Upper lobe of left lung (tissue), 6 donors: ENCODE results near the gene RNF5. TPM values are rescaled to one million over a fixed set of nuclear protein-coding genes. Genes with fewer than 3 reads are reported as not detected.

ENCODE experiments used
- ATAC-seq, 2 donors: fragments of 200-7000 bp; cut with Tn5 transposase; one replicate each; pipeline ENCODE4 v1.9.1; 2022; ENCODE audit warnings: mild to moderate bottlenecking in 2 of 2, moderate library complexity in 2 of 2; ENCODE audit not compliant: low FRiP score in 2 of 2
- DNase-seq, 2 donors: peaks; one replicate each; pipeline ENCODE4 v3.0.0-alpha.2; 2019 to 2020
- H3K27ac ChIP-seq, 4 donors: fragments of 200-600 bp; sonication (generic); one replicate each; pipeline ENCODE4 v1.5.1; 2016 to 2019
- H3K27me3 ChIP-seq, 4 donors: fragments of 200-600 bp; sonication (generic); one replicate each; pipeline ENCODE4 v1.5.1; 2017 to 2019
- H3K36me3 ChIP-seq, 4 donors: fragments of 200-600 bp; sonication (generic); one replicate each; pipeline ENCODE4 v1.5.1; 2016 to 2019
- H3K4me1 ChIP-seq, 4 donors: fragments of 200-600 bp; sonication (generic); one replicate each; pipeline ENCODE4 v1.5.1; 2018 to 2019
- H3K4me3 ChIP-seq, 4 donors: fragments of 200-600 bp; sonication (generic); one replicate each; pipeline ENCODE4 v1.5.1; 2017 to 2019; ENCODE audit warnings: mild to moderate bottlenecking in 2 of 4, moderate library complexity in 1 of 4
- H3K9me3 ChIP-seq, 4 donors: fragments of 200-600 bp; sonication (generic); one replicate each; pipeline ENCODE4 v1.5.1; 2018 to 2019
- EP300 ChIP-seq, 4 donors: sonication (generic); formaldehyde crosslinking; IDR thresholded peaks; one replicate each; pipeline ENCODE4 v1.5.1; 2017; ENCODE audit warnings: antibody characterized with exemption in 4 of 4, control low read depth in 2 of 4
- POLR2A ChIP-seq, 4 donors: fragments of 450-650 bp; IDR thresholded peaks; one replicate each; pipeline ENCODE4 v1.5.1; 2016 to 2017; ENCODE audit warnings: antibody characterized with exemption in 4 of 4, mild to moderate bottlenecking in 2 of 4
- POLR2AphosphoS5 ChIP-seq, 2 donors: sonication (generic); formaldehyde crosslinking; IDR thresholded peaks; one replicate each; pipeline ENCODE4 v1.5.1; 2017; ENCODE audit warnings: antibody characterized with exemption in 2 of 2
- WGBS, 2 donors: methylation state at CpG; one replicate each; pipeline ENCODE4 v1.1.5; 2017 to 2018; 5-methylcytosine and 5-hydroxymethylcytosine counted together
- total RNA-seq, 6 donors: library from RNA; depleted of rRNA in 4 of 6; stranded (reverse); fragments of >200 nt in 4 of 6; gene quantifications; one replicate each; pipeline versions ENCODE4 v1.1.0 to v1.2.1, GENCODE V29; 2016 to 2021
- TF ChIP-seq, protein P1 (sequence below), 6 experiments: fragments of 450-650 bp in 4 of 6; fragments of 200-600 bp in 2 of 6; sonication (generic) in 2 of 6; IDR thresholded peaks; one replicate each; pipeline ENCODE4 v1.5.1; 2016 to 2019; ENCODE audit warnings: antibody characterized with exemption in 6 of 6
- donor health status: DM: no; HTN: no; CAD: no; lungs with moderate emphysema.
- donor health status: DM: no; HTN: yes; CAD: no; lungs with severe emphysema.

Gene RNF5
- total RNA-seq, 6 donors from 2014 or later: 23.0 to 73.6 (median 59.1) TPM

DNA sequence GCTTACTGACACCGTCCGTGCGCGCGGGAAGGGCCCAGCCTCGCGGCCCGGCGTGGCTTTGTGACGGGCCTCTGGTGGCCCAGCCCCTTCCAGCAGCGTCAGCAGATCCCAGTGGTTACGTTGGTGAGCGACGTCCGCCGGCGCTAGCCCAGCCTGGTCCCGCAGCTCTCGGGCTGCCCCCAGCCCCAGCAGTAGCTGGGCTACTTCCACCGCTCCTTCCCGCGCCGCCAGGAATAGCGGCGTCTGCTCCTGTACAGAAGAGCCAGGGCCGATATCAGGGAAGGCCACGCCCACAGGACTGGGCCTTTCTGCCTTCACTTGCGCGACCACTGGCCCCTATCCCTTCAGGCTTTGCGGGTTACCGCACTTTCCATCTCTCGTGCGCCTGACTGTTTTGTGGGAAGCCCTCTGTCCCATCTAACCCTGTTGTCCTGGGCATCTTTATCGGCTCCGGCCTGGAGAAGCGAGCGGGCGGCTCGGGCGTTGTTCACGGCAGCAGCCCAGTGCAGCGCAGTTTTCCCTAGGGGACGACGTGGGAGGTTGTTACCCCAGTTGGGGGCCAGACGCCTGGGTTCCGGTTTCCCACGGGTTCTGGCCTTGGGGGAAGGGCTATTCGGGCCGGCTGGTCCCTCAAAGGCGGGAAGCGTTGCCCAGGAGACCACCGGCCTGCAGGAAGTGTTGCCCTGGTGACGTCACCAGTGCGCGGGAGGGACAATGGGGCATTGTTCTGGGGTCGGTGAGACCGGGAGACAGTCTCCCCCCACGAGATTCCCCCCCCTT is 17.9 kb downstream of the RNF5 start:
- Histone ChIP-seq H3K27ac (peak overlapping the region; percentile 97 to 100 (median 98)), H3K4me1 (peaks cover 43 to 55% (median 49%) of the 10 kb centered on the region in 4 donors), H3K4me3 (peak overlapping the region; percentile 63 to 65 (median 64)), H3K9me3 (no peaks in the 10 kb centered on the region), H3K27me3 (no peaks in the 10 kb centered on the region), H3K36me3 (peaks cover 0 to 25% (median 1%) of the 10 kb centered on the region in 4 donors)
- DNase-seq: peak; percentile 89 to 93
- WGBS, 2 donors: 0% methylated on average over 17 to 51 of the region's 58 CpGs
- TF ChIP-seq POLR2AphosphoS5 (IDR thresholded peaks at IDR 0.05): peak; percentile 90 to 92
- peak; percentile 48 to 98 (median 97) for TF ChIP-seq POLR2A (IDR thresholded peaks at IDR 0.05)
- TF ChIP-seq, protein P1, sequence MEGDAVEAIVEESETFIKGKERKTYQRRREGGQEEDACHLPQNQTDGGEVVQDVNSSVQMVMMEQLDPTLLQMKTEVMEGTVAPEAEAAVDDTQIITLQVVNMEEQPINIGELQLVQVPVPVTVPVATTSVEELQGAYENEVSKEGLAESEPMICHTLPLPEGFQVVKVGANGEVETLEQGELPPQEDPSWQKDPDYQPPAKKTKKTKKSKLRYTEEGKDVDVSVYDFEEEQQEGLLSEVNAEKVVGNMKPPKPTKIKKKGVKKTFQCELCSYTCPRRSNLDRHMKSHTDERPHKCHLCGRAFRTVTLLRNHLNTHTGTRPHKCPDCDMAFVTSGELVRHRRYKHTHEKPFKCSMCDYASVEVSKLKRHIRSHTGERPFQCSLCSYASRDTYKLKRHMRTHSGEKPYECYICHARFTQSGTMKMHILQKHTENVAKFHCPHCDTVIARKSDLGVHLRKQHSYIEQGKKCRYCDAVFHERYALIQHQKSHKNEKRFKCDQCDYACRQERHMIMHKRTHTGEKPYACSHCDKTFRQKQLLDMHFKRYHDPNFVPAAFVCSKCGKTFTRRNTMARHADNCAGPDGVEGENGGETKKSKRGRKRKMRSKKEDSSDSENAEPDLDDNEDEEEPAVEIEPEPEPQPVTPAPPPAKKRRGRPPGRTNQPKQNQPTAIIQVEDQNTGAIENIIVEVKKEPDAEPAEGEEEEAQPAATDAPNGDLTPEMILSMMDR (IDR thresholded peaks at IDR 0.05): peak in 3 of 6 experiments; percentile 8 to 26 (median 22)
- peak in 2 of 4 donors; percentile 26 to 88 for TF ChIP-seq EP300 (IDR thresholded peaks at IDR 0.05)
- peak; percentile 47 to 50 for ATAC-seq

DNA sequence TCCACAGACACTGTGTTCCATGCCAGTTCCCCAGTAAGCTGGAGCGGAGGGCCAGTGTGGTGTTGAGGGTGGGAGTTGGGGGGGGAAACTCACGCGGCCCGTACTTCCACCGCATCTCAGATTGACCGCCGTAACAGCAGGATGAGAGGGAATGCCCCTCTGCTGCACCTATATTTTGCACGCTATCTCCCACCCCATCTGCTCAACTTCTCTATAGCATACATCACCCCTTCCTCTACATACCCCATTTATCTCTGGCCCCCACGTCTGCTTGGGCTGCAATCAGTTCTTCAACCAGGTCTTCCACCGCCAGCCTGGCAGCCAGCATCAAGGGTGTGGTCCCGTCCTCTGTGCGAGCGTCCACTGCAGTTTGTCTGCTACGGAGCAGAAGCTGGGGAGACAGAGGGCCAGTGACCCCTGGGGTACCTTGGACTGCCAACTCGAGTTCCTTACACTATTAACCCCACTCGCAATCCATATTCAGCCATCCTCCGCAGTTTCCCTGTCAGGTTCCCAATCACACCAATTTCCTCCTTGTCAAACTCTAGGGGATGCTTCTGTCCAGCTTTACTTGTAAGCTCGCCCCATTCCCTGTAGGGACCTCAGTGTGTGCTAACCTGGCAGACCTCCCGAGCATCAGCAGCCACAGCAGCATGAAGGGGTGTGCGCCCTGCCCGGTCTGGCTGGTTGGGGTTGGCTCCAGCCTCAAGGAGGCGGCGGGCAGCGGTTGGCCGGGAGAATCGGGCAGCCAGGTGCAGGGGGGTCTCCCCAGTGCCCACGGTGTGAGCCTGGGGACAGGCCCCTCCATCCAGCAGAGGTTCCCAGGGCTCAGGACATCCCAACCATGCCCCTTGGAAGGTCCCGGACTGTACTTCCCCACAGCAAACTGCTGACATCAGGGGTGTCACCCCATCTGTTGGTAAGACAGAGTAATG is 18.7 kb downstream of the RNF5 start:
- TF ChIP-seq, protein P1 (IDR thresholded peaks at IDR 0.05): no peak
- TF ChIP-seq POLR2AphosphoS5 (IDR thresholded peaks at IDR 0.05) (no peak), POLR2A (IDR thresholded peaks at IDR 0.05) (no peak), EP300 (IDR thresholded peaks at IDR 0.05) (no peak)
- DNase-seq (peak in 1 of 2 donors; percentile 86), ATAC-seq (no peak)
- Histone ChIP-seq H3K27me3 (no peaks in the 10 kb centered on the region), H3K4me1 (peaks cover 37 to 47% (median 41%) of the 10 kb centered on the region in 4 donors), H3K27ac (peak overlapping the region; percentile 97 to 100 (median 98)), H3K4me3 (peak overlapping the region; percentile 63 to 65 (median 64)), H3K9me3 (no peaks in the 10 kb centered on the region), H3K36me3 (peaks cover 0 to 33% (median 1%) of the 10 kb centered on the region in 4 donors)
- 38 to 39% methylated on average over 21 to 28 of the region's 28 CpGs for WGBS, 2 donors

DNA sequence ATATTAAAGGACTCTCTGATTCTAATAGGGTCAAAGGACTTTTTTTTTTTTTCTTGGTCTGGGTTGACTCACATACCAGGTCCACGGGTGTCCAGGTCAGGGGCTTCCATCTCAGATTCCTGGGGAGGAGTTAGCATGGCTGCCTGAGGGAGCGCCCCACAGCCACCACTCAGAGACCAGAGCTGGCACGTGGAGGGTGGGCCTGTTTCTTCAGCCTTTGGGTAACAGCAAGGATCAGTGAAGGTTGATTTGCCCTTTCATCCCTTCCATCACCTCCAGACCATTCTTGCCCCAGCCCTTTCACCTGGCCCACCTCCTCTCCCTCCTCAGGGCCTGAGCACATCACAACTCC is 20.1 kb downstream of the RNF5 start:
- H3K27ac ChIP-seq: peak overlapping the region in 1 of 4 donors; percentile 97
- WGBS, 2 donors: 74 to 89% methylated on average over 3 of the region's 3 CpGs
- ATAC-seq (no peak), DNase-seq (no peak)
- peaks cover 0 to 47% (median 3%) of the 10 kb centered on the region in 4 donors for H3K36me3 ChIP-seq
- TF ChIP-seq POLR2AphosphoS5 (IDR thresholded peaks at IDR 0.05) (no peak), POLR2A (IDR thresholded peaks at IDR 0.05) (no peak), EP300 (IDR thresholded peaks at IDR 0.05) (no peak)
- TF ChIP-seq, protein P1 (IDR thresholded peaks at IDR 0.05): no peak
- H3K9me3 ChIP-seq: no peaks in the 10 kb centered on the region
- no peaks in the 10 kb centered on the region for H3K27me3 ChIP-seq
- H3K4me3 ChIP-seq: no peak overlapping the region
- peaks cover 25 to 33% (median 28%) of the 10 kb centered on the region in 4 donors for H3K4me1 ChIP-seq

DNA sequence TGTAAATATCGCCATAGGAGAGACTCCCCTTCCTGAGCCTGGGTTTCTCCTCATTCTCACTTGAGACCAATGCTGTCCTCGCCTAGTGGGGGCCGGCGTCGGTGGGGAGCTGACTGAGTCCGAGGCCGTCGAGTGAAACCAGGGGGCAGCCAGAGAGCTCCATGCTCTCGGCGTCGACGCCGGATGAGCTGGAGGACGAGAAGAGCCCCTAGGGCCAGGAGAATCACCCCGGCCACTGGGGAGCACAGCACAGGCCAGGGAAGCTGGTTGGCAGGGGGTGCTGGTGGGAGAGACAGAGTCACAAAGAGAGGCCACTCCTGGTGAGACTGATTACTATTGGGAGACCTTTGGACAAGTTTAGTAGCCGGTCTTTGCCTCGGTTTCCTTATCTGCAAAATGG is 20.7 kb downstream of the RNF5 start:
- TF ChIP-seq POLR2AphosphoS5 (IDR thresholded peaks at IDR 0.05) (no peak), POLR2A (IDR thresholded peaks at IDR 0.05) (no peak), EP300 (IDR thresholded peaks at IDR 0.05) (no peak)
- TF ChIP-seq, protein P1 (IDR thresholded peaks at IDR 0.05): no peak
- ATAC-seq: no peak
- no peaks in the 10 kb centered on the region for H3K9me3 ChIP-seq
- peak in 1 of 2 donors; percentile 81 for DNase-seq
- H3K4me3 ChIP-seq: no peak overlapping the region
- H3K4me1 ChIP-seq: peaks cover 21 to 29% (median 24%) of the 10 kb centered on the region in 4 donors
- H3K27ac ChIP-seq: no peak overlapping the region
- no peaks in the 10 kb centered on the region for H3K27me3 ChIP-seq
- WGBS, 2 donors: 89 to 92% methylated on average over 17 of the region's 17 CpGs
- peaks cover 0 to 53% (median 7%) of the 10 kb centered on the region in 4 donors for H3K36me3 ChIP-seq
